Caco-2 (cell line): Measurements from ENCODE around the gene HP1BP3. TPM values are rescaled to one million over a fixed set of nuclear protein-coding genes. Genes with fewer than 3 reads are reported as not detected.

Experiments used
- BruUV-seq: library from RNA; stranded (reverse); fragments of 400-500 nt; replicated peaks from 2 replicates; lab custom pipeline; 2021; lab: Mats Ljungman, UMichigan
- CTCF ChIA-PET: fragments of 300-600 bp; sonication (Branson Sonifier 250); formaldehyde crosslinking; loops from one replicate; lab custom pipeline; 2022; ENCODE audit warnings: antibody characterized with exemption; lab: Charles Lee
- POLR2A ChIA-PET: fragments of 300-600 bp; sonication (Branson Sonifier 250); formaldehyde crosslinking; loops from one replicate; lab custom pipeline; 2022; ENCODE audit warnings: antibody characterized with exemption; lab: Charles Lee
- DNase-seq, 2 experiments: peaks; one replicate each; pipeline versions ENCODE4 v3.0.0 to v3.0.0-alpha.2; 2020 to 2022
- H3K27me3 ChIP-seq: replicated peaks from 2 replicates; pipeline ENCODE4 v1.6.0; 2011; ENCODE audit warnings: low read length; ENCODE audit not compliant: control insufficient read depth, insufficient read depth
- H3K36me3 ChIP-seq: 2 replicates; pipeline ENCODE4 v1.5.1; 2011; ENCODE audit warnings: low read length; ENCODE audit not compliant: control insufficient read depth, insufficient read depth
- H3K4me1 ChIP-seq: fragments of 250-450 bp; sonication (Bioruptor Pico); 2 replicates; pipeline ENCODE4 v1.5.1; 2020; ENCODE audit warnings: mild to moderate bottlenecking
- H3K4me3 ChIP-seq: 2 replicates; pipeline ENCODE4 v1.5.1; 2011; ENCODE audit warnings: low read depth, mild to moderate bottlenecking, control low read depth, low read length
- H3K9me3 ChIP-seq: fragments of 250-450 bp; sonication (Bioruptor Pico); 2 replicates; pipeline ENCODE4 v1.5.1; 2020; ENCODE audit warnings: mild to moderate bottlenecking, moderate library complexity
- H3K27ac Mint-ChIP-seq: one replicate; pipeline ENCODE4 v1.8.0; 2022; ENCODE audit warnings: mixed read lengths; ENCODE audit not compliant: unreplicated experiment
- H3K27me3 Mint-ChIP-seq: one replicate; pipeline ENCODE4 v1.8.0; 2022; ENCODE audit warnings: mixed read lengths; ENCODE audit not compliant: insufficient read depth, unreplicated experiment
- H3K36me3 Mint-ChIP-seq: one replicate; pipeline ENCODE4 v1.8.0; 2022; ENCODE audit warnings: mild to moderate bottlenecking, mixed read lengths; ENCODE audit not compliant: insufficient read depth, unreplicated experiment
- H3K4me1 Mint-ChIP-seq: one replicate; pipeline ENCODE4 v1.8.0; 2022; ENCODE audit warnings: low read depth, mixed read lengths; ENCODE audit not compliant: unreplicated experiment
- H3K4me3 Mint-ChIP-seq: one replicate; pipeline ENCODE4 v1.8.0; 2022; ENCODE audit warnings: mild to moderate bottlenecking, moderate library complexity, mixed read lengths; ENCODE audit not compliant: unreplicated experiment
- H3K9me3 Mint-ChIP-seq: one replicate; pipeline ENCODE4 v1.8.0; 2022; ENCODE audit warnings: mixed read lengths; ENCODE audit not compliant: unreplicated experiment
- intact Hi-C: fragments of 100-400 bp; cut with micrococcal nuclease; formaldehyde crosslinking; loops from one replicate; pipeline ENCODE4 v1.10.0; 2022; ENCODE audit not compliant: unreplicated experiment
- total RNA-seq: library from RNA; stranded (reverse); gene quantifications from 2 replicates; pipeline ENCODE4 v1.2.3, GENCODE V29; 2022
- TF ChIP-seq, protein P1 (sequence below), 2 experiments: fragments of 200-600 bp in 1 of 2; IDR thresholded peaks; 1 replicate in 1 of 2; 2 replicates in 1 of 2; pipeline versions ENCODE4 v1.5.1 to v1.8.0; 2011 to 2022; ENCODE audit warnings: antibody characterized with exemption in 1 of 2, control low read depth in 1 of 2, inconsistent platforms in 1 of 2, low read depth in 1 of 2, low read length in 1 of 2, mild to moderate bottlenecking in 1 of 2, moderate library complexity in 1 of 2; ENCODE audit not compliant: insufficient read depth in 1 of 2, severe bottlenecking in 1 of 2, unreplicated experiment in 1 of 2

HP1BP3 gene
- total RNA-seq, 1 experiment from 2014 or later: 240 TPM

DNA sequence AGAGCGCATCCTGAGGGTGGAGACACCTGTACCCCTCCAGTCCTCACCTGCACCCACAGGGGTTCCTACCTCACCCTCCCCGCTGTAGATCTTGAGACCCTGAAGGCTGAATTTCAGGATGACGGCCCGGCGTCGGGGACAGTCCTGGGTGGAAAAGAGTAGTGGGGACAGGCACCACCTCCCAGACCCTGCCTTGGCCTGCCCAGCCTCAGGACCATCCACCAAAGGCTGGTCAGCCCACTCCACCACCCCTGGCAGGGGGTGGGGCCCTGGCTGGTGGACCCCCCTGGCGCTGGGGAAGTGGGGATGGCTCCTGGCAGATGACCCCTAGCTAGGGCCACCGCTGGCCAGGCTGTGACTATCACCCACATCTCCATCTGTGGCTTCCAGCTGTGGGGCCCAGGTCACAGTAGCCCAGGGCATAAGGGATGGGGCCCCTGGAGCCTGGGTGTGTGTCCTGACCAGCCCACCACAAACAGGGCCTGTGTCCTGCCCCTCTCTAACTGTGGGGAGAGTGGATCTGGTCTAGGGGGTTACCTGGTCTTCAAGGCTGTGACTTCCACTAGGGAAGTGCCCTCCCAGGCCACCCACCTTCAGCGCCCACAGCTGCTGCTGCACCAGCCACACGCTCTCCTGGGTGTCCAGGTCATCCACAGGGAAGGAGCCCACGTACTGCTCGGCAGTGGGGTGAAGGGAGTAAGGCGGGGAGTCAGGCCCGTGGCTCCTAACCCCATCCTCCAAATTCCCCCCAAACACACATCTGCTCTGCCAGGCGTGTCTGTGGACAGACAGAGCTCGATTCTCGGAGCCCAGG, 60.0 kb downstream of the HP1BP3 start:
- no peak overlapping the region for H3K27ac Mint-ChIP-seq
- TF ChIP-seq, protein P1, sequence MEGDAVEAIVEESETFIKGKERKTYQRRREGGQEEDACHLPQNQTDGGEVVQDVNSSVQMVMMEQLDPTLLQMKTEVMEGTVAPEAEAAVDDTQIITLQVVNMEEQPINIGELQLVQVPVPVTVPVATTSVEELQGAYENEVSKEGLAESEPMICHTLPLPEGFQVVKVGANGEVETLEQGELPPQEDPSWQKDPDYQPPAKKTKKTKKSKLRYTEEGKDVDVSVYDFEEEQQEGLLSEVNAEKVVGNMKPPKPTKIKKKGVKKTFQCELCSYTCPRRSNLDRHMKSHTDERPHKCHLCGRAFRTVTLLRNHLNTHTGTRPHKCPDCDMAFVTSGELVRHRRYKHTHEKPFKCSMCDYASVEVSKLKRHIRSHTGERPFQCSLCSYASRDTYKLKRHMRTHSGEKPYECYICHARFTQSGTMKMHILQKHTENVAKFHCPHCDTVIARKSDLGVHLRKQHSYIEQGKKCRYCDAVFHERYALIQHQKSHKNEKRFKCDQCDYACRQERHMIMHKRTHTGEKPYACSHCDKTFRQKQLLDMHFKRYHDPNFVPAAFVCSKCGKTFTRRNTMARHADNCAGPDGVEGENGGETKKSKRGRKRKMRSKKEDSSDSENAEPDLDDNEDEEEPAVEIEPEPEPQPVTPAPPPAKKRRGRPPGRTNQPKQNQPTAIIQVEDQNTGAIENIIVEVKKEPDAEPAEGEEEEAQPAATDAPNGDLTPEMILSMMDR (IDR thresholded peaks at IDR 0.05; ENCODE audit: insufficient read depth in 1 of 2, low read depth in 1 of 2, low read length in 1 of 2, severe bottlenecking in 1 of 2, unreplicated experiment in 1 of 2): no peak
- Histone ChIP-seq H3K36me3 (no peaks in the 10 kb centered on the region), H3K4me3 (no peak overlapping the region), H3K4me1 (no peaks in the 10 kb centered on the region), H3K27me3 (no peaks in the 10 kb centered on the region), H3K9me3 (no peaks in the 10 kb centered on the region)
- CTCF ChIA-PET: interaction anchor here (0.6 to 1.1 kb wide), 4 partner anchors 30 to 77 kb away, joined by 3 to 4 read pairs (median 3); no protein-coding TSS in a partner anchor
- DNase-seq: no peak
- no peaks in the 10 kb centered on the region for H3K27me3 Mint-ChIP-seq
- no peak overlapping the region for H3K4me3 Mint-ChIP-seq
- POLR2A ChIA-PET: no interaction called here
- intact Hi-C loops: no loop called here
- H3K36me3 Mint-ChIP-seq: peaks cover 10% of the 10 kb centered on the region
- peaks cover 13% of the 10 kb centered on the region for H3K4me1 Mint-ChIP-seq
- BruUV-seq: no TSS peak
- no peaks in the 10 kb centered on the region for H3K9me3 Mint-ChIP-seq

DNA sequence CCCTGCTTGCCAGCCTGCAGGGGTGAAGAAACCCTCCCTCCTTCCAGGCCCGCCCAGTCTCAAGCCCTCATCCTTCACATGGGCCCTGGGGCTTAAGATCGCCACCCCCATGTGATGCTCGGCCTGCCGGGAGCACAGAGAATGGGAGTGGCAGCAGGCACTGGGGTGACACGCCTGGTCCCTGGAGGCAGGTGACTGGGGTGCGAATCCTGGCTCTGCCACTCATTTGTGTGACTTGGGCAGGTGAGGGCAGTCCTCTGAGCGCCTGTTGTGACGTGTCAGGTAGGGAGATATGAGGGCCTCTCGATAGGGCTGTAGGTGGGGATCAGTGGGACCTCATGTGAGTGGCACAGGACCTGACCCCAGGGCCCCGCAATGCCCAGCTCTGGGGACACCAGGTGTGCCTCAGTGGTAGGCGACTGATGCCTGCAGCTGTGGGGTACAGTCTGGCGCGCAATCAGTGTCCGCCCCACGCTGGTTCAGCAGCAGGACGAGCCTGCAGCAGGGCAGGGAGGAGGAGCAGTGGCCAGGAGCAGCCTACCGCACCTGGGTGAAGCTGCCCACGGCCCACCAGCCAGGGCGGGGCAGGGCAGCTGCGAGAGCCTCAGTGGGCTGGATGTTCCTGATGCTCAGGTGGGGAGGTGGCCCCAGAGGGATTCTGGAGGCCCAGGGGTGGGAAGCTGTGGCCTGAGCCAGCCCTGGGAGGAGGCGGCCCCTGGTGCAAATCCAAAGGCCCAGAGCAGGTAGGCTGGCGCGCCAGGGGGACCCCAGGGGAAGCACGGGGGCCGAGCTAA, 60.8 kb downstream of the HP1BP3 start:
- Histone ChIP-seq H3K4me1 (no peaks in the 10 kb centered on the region), H3K36me3 (no peaks in the 10 kb centered on the region), H3K9me3 (no peaks in the 10 kb centered on the region), H3K4me3 (no peak overlapping the region), H3K27me3 (no peaks in the 10 kb centered on the region)
- BruUV-seq: no TSS peak
- no peak for DNase-seq
- CTCF ChIA-PET: no interaction called here
- peaks cover 13% of the 10 kb centered on the region for H3K4me1 Mint-ChIP-seq
- H3K36me3 Mint-ChIP-seq: peaks cover 5% of the 10 kb centered on the region
- H3K27ac Mint-ChIP-seq: no peak overlapping the region
- TF ChIP-seq, protein P1 (IDR thresholded peaks at IDR 0.05; ENCODE audit: insufficient read depth in 1 of 2, low read depth in 1 of 2, low read length in 1 of 2, severe bottlenecking in 1 of 2, unreplicated experiment in 1 of 2): no peak
- no peaks in the 10 kb centered on the region for H3K27me3 Mint-ChIP-seq
- H3K4me3 Mint-ChIP-seq: no peak overlapping the region
- POLR2A ChIA-PET: no interaction called here
- no peaks in the 10 kb centered on the region for H3K9me3 Mint-ChIP-seq
- intact Hi-C loops: no loop called here
